Stomach (tissue), 9 donors: Measurements from ENCODE around the gene LENG1. TPM values are rescaled to one million over a fixed set of nuclear protein-coding genes. Genes with fewer than 3 reads are reported as not detected.
"Not testable (repeated sequence)": the region's sequence is repeated elsewhere in the genome, so short reads cannot be mapped to it uniquely, and the experiment has no call there.

Source experiments
- DNase-seq, 2 donors: peaks; one replicate each; pipeline versions ENCODE4 v3.0.0 to v3.0.0-alpha.2; 2013 to 2019
- H3K27ac ChIP-seq, 5 donors: fragments of 200-600 bp in 4 of 5; sonication (generic) in 4 of 5; one replicate each; pipeline ENCODE4 v1.5.1; 2013 to 2019; ENCODE audit warnings: mild to moderate bottlenecking in 1 of 5, moderate library complexity in 1 of 5
- H3K27me3 ChIP-seq, 3 donors: fragments of 200-600 bp; sonication (generic); one replicate each; pipeline ENCODE4 v1.5.1; 2017 to 2019; ENCODE audit warnings: mixed run types in 1 of 3
- H3K36me3 ChIP-seq, 4 donors: fragments of 200-600 bp; sonication (generic); 1 replicate in 3 of 4; 2 replicates in 1 of 4; pipeline ENCODE4 v1.5.1; 2016 to 2019
- H3K4me1 ChIP-seq, 4 donors: fragments of 200-600 bp; sonication (generic); one replicate each; pipeline ENCODE4 v1.5.1; 2016 to 2019
- H3K4me3 ChIP-seq, 4 donors: fragments of 200-600 bp; sonication (generic) in 3 of 4; one replicate each; pipeline ENCODE4 v1.5.1; 2016 to 2019; ENCODE audit warnings: mild to moderate bottlenecking in 1 of 4
- H3K9me3 ChIP-seq, 4 donors: fragments of 200-600 bp; sonication (generic); one replicate each; pipeline ENCODE4 v1.5.1; 2016 to 2019
- EP300 ChIP-seq: sonication (generic); formaldehyde crosslinking; IDR thresholded peaks from one replicate; pipeline ENCODE4 v1.6.1; 2017; ENCODE audit warnings: antibody characterized with exemption
- POLR2A ChIP-seq, 4 donors: fragments of 450-650 bp; IDR thresholded peaks; one replicate each; pipeline ENCODE4 v1.6.1; 2016; ENCODE audit warnings: antibody characterized with exemption in 4 of 4, control low read depth in 2 of 4, mild to moderate bottlenecking in 1 of 4, moderate library complexity in 1 of 4
- POLR2AphosphoS5 ChIP-seq, 3 donors: sonication (generic); formaldehyde crosslinking; IDR thresholded peaks; one replicate each; pipeline ENCODE4 v1.6.1; 2016; ENCODE audit warnings: antibody characterized with exemption in 3 of 3
- WGBS, 5 donors: extraction: QIAGEN DNeasy Blood & Tissue Kit in 3 of 5; methylation state at CpG; one replicate each; pipeline versions ENCODE4 v1.1.5 to v1.1.7; 2013 to 2018; 5-methylcytosine and 5-hydroxymethylcytosine counted together
- intact Hi-C: fragments of 100-400 bp; cut with DNase I; formaldehyde crosslinking; loops from one replicate; pipeline ENCODE4 v1.15.1; 2023; ENCODE audit warnings: low total_unique reads
- polyA plus RNA-seq, 3 donors: library from polyadenylated mRNA; stranded (reverse); fragments of 200-250 nt; gene quantifications; one replicate each; pipeline ENCODE4 v1.2.3, GENCODE V29; 2013
- total RNA-seq, 5 donors: library from RNA; depleted of rRNA; stranded (reverse); fragments of >200 nt; gene quantifications; one replicate each; pipeline versions ENCODE4 v1.1.0 to v1.2.3, GENCODE V29; 2014 to 2016
- TF ChIP-seq, protein P1 (sequence below), 7 experiments: fragments of 450-650 bp in 4 of 7; fragments of 200-600 bp in 3 of 7; sonication (generic) in 3 of 7; IDR thresholded peaks; one replicate each; pipeline ENCODE4 v1.5.1; 2016 to 2019; ENCODE audit warnings: antibody characterized with exemption in 7 of 7, control low read depth in 2 of 7, mild to moderate bottlenecking in 1 of 7
- donor health status: healthy with polysubstance abuse.
- donor health status: Bipolar disorder and iron deficiency.
- donor health status: healthy.

The LENG1 gene
- total and polyA plus RNA-seq, 8 donors: 4.2 to 35.6 (median 10.3) TPM; not detected in 2

GRCh38 chr19:54172471-54173358, 13.2 kb upstream of the LENG1 start, which contains the start of gene TMC4:
Gene TMC4 (minus strand): TSS chr19:54173160. CDS start chr19:54173117, 43 bp downstream.
- WGBS, 5 donors: 5 to 14% (median 8%) methylated on average over 10 to 13 of the region's 13 CpGs
- Histone ChIP-seq H3K4me1 (peaks cover 9 to 26% (median 20%) of the 10 kb centered on the region in 4 donors), H3K9me3 (no peaks in the 10 kb centered on the region), H3K4me3 (peak within 1 kb of the TSS; percentile 42 to 59 (median 48)), H3K27me3 (peaks cover 0 to 17% (median 4%) of the 10 kb centered on the region in 3 donors), H3K27ac (peak within 1 kb of the TSS; percentile 80 to 88 (median 82)), H3K36me3 (peaks cover 6 to 17% (median 10%) of the 10 kb centered on the region in 4 donors)
- DNase-seq: peak; percentile 88 to 94
- TF ChIP-seq, protein P1, sequence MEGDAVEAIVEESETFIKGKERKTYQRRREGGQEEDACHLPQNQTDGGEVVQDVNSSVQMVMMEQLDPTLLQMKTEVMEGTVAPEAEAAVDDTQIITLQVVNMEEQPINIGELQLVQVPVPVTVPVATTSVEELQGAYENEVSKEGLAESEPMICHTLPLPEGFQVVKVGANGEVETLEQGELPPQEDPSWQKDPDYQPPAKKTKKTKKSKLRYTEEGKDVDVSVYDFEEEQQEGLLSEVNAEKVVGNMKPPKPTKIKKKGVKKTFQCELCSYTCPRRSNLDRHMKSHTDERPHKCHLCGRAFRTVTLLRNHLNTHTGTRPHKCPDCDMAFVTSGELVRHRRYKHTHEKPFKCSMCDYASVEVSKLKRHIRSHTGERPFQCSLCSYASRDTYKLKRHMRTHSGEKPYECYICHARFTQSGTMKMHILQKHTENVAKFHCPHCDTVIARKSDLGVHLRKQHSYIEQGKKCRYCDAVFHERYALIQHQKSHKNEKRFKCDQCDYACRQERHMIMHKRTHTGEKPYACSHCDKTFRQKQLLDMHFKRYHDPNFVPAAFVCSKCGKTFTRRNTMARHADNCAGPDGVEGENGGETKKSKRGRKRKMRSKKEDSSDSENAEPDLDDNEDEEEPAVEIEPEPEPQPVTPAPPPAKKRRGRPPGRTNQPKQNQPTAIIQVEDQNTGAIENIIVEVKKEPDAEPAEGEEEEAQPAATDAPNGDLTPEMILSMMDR (IDR thresholded peaks at IDR 0.05): peak in 4 of 7 experiments; percentile 42 to 75 (median 59)
- TF ChIP-seq POLR2A (IDR thresholded peaks at IDR 0.05): no peak
- no peak for TF ChIP-seq EP300
- peak in 2 of 3 donors; percentile 59 to 79 for TF ChIP-seq POLR2AphosphoS5 (IDR thresholded peaks at IDR 0.05)
- intact Hi-C loops: loop anchor here (5.0 kb wide), 1 partner anchor 60 kb away; no protein-coding TSS in a partner anchor

- Histone ChIP-seq H3K27ac (peak overlapping the region in 3 of 5 donors; percentile 80 to 88 (median 88)), H3K36me3 (peaks cover 6 to 14% (median 10%) of the 10 kb centered on the region in 4 donors), H3K27me3 (peaks cover 0 to 20% (median 4%) of the 10 kb centered on the region in 3 donors), H3K4me3 (peak overlapping the region; percentile 42 to 59 (median 48)), H3K4me1 (peaks cover 9 to 26% (median 20%) of the 10 kb centered on the region in 4 donors)
- H3K9me3 ChIP-seq, DNase-seq: not testable (repeated sequence)
- 61 to 76% (median 67%) methylated on average over 13 to 17 of the region's 23 CpGs for WGBS, 5 donors
- intact Hi-C loops: loop anchor here (5.0 kb wide), 1 partner anchor 60 kb away; no protein-coding TSS in a partner anchor
Measured at GRCh38 chr19:54171736-54172431, 12.4 kb upstream of the LENG1 start.

DNA sequence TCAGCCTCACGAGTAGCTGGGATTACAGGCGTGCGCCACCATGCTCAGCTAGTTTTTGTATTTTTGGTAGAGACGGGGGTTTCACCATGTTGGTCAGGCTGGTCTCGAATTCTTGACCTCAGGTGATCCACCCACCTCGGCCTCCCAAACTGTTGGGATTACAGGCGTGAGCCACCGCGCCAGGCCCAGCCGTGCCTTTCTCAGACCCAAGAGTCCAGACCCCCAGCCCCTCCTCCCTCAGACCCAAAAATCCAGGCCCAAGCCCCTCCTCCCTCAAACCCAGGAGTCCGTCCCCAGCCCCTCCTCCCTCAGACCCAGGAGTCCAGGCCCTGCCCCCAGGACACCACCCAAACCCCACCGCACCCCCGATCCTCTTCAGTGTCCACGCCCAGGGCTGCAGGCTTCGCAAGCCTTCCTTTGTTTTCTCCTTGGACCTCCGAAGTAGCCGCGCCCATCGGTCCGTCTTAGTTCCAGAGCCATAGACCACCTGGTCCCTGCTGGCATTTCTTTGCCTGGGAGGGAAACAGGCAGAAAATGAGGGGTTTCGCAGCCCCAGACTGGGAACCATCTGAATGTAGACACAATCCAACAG, 9.7 kb upstream of the LENG1 start:
- no peak for DNase-seq
- H3K36me3 ChIP-seq: no peaks in the 10 kb centered on the region
- no peak overlapping the region for H3K4me3 ChIP-seq
- H3K27me3 ChIP-seq: peaks cover 0 to 44% (median 4%) of the 10 kb centered on the region in 3 donors
- peaks cover 17 to 37% (median 28%) of the 10 kb centered on the region in 4 donors for H3K4me1 ChIP-seq
- WGBS, 5 donors: 88 to 93% (median 90%) methylated on average over 18 to 21 of the region's 21 CpGs
- H3K9me3 ChIP-seq: no peaks in the 10 kb centered on the region
- H3K27ac ChIP-seq: no peak overlapping the region
- no peak for TF ChIP-seq EP300
- no peak for TF ChIP-seq POLR2AphosphoS5 (IDR thresholded peaks at IDR 0.05)
- TF ChIP-seq POLR2A (IDR thresholded peaks at IDR 0.05): no peak
- TF ChIP-seq, protein P1 (IDR thresholded peaks at IDR 0.05): no peak
- intact Hi-C loops: no loop called here

DNA sequence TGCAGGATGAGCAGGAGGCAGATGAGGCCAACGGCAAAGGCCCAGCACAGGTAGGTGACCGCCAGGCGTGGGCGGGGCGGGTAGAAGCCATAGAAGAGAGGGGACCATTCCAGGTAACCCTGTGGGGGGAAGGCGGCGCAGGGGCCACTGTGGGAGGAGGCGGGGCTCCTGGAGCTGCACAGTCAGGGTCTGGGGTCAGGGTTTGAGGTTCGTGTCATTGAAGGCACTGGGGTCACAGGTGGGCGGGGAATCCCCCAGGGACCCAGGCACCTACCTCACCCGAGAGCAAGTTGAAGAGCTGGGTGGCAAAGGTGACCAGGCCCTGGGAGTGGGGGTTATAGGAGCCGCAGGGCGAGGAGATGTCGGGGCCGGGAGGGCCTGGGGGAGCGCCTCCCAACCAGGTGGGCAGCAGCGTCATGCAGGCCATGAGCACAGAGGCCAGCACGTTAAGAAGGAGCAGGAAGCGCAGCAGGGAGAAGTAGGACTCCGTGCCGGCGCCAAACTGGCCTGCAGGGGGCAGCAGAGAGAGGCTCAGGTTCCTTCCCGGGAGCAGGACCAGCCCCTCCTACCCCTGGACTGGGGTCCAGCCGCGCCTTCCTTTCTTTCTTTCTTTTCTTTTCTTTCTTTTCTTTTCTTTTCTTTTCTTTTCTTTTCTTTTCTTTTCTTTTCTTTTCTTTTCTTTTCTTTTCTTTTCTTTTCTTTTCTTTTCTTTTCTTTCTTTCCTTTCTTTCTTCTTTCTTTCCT, 8.8 kb upstream of the LENG1 start:
- H3K4me3 ChIP-seq: no peak overlapping the region
- WGBS, 5 donors: 19 to 38% (median 29%) methylated on average over 19 to 25 of the region's 25 CpGs
- peaks cover 15 to 42% (median 29%) of the 10 kb centered on the region in 4 donors for H3K4me1 ChIP-seq
- peak; percentile 94 to 96 for DNase-seq
- H3K27me3 ChIP-seq: peaks cover 0 to 45% (median 4%) of the 10 kb centered on the region in 3 donors
- no peak overlapping the region for H3K27ac ChIP-seq
- no peaks in the 10 kb centered on the region for H3K36me3 ChIP-seq
- intact Hi-C loops: no loop called here
- no peaks in the 10 kb centered on the region for H3K9me3 ChIP-seq
- TF ChIP-seq POLR2A (IDR thresholded peaks at IDR 0.05) (no peak), EP300 (no peak), POLR2AphosphoS5 (IDR thresholded peaks at IDR 0.05) (peak in 1 of 3 donors; percentile 19)
- TF ChIP-seq, protein P1 (IDR thresholded peaks at IDR 0.05): peak in 5 of 7 experiments; percentile 65 to 96 (median 84)
